Stimulated activated CD8-positive, alpha-beta memory T cell treated with anti-CD3 and anti-CD28 coated beads, Interleukin-15, amount 100 ng/mL, for 1 hour (primary cell): ENCODE measurements around the gene PAX8.

Source experiments
- DNase-seq: peaks from one replicate; pipeline ENCODE4 v3.0.0-alpha.2; 2020; ENCODE audit warnings: low read depth

The PAX8 gene

GRCh38 chr2:113167962-113168340 lies 110.8 kb downstream of the PAX8 start:
- DNase-seq = no peak

- no peak for DNase-seq
Measured at GRCh38 chr2:113167115-113167932, 111.4 kb downstream of the PAX8 start.

- DNase-seq = no peak
Measured at GRCh38 chr2:113166187-113166645, 112.5 kb downstream of the PAX8 start.
